ENCODE results near the gene PMS1.

DNA sequence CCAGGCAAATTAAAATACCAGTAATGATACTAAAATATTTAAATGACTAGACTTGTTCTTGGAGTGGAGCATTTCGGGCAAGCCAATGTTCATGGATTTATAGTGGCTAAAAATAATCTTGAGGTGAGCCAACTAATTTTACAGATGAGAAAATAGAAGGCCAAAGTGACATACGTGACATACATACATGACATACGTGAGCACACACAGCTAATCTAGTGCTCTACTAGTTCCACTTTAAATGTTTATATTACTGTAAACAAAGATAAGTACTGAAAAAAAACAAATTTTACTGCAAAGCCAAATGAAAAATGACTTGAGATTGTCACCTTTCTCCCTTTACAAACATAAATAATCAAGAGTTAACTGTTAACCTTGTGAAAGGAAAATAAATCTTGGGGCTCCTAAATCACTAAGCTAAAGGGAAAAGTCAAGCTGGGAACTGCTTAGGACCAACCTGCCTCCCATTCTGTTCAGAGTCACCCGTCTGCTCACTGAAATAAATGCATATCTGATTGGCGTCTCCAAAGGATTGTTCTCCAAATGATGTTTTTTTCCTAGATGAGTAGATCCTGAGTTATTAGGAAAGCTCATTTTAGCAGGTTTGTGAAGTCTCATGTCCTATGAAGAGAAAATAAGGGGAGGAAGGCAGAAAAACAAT lies 96.7 kb downstream of the PMS1 start:
- TF ChIP-seq, protein P1, sequence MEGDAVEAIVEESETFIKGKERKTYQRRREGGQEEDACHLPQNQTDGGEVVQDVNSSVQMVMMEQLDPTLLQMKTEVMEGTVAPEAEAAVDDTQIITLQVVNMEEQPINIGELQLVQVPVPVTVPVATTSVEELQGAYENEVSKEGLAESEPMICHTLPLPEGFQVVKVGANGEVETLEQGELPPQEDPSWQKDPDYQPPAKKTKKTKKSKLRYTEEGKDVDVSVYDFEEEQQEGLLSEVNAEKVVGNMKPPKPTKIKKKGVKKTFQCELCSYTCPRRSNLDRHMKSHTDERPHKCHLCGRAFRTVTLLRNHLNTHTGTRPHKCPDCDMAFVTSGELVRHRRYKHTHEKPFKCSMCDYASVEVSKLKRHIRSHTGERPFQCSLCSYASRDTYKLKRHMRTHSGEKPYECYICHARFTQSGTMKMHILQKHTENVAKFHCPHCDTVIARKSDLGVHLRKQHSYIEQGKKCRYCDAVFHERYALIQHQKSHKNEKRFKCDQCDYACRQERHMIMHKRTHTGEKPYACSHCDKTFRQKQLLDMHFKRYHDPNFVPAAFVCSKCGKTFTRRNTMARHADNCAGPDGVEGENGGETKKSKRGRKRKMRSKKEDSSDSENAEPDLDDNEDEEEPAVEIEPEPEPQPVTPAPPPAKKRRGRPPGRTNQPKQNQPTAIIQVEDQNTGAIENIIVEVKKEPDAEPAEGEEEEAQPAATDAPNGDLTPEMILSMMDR (IDR thresholded peaks at IDR 0.05; ENCODE audit: low read length), result no peak
- no peak for TF ChIP-seq EZH2 (IDR thresholded peaks at IDR 0.05; ENCODE audit: borderline replicate concordance, low read length)

All from OCI-LY1 (cell line).